Transverse colon (tissue), 4 donors: Measurements from ENCODE around the gene AK3.

Source experiments
- CTCF ChIP-seq, 5 experiments: fragments of 200-600 bp in 3 of 5; fragments of 450-650 bp in 2 of 5; sonication (generic) in 3 of 5; IDR thresholded peaks; 1 replicate in 2 of 5; 2 replicates in 3 of 5; pipeline ENCODE4 v1.5.1; 2016 to 2017; ENCODE audit warnings: antibody characterized with exemption in 5 of 5, inconsistent platforms in 3 of 5, mild to moderate bottlenecking in 2 of 5, moderate library complexity in 1 of 5
- EP300 ChIP-seq: sonication (generic); formaldehyde crosslinking; IDR thresholded peaks from one replicate; pipeline ENCODE4 v1.6.1; 2017; ENCODE audit warnings: antibody characterized with exemption, low read depth
- POLR2AphosphoS5 ChIP-seq, 3 donors: sonication (generic); formaldehyde crosslinking; IDR thresholded peaks; one replicate each; pipeline ENCODE4 v1.6.1; 2016; ENCODE audit warnings: antibody characterized with exemption in 3 of 3

- TF ChIP-seq EP300: no peak
- TF ChIP-seq CTCF (IDR thresholded peaks at IDR 0.05): no peak
- no peak for TF ChIP-seq POLR2AphosphoS5 (IDR thresholded peaks at IDR 0.05)
Measured at GRCh38 chr9:4787876-4788275, 46.9 kb upstream of the AK3 start.
